ENCODE measurements around the gene ATF3.

ATF3 gene

DNA sequence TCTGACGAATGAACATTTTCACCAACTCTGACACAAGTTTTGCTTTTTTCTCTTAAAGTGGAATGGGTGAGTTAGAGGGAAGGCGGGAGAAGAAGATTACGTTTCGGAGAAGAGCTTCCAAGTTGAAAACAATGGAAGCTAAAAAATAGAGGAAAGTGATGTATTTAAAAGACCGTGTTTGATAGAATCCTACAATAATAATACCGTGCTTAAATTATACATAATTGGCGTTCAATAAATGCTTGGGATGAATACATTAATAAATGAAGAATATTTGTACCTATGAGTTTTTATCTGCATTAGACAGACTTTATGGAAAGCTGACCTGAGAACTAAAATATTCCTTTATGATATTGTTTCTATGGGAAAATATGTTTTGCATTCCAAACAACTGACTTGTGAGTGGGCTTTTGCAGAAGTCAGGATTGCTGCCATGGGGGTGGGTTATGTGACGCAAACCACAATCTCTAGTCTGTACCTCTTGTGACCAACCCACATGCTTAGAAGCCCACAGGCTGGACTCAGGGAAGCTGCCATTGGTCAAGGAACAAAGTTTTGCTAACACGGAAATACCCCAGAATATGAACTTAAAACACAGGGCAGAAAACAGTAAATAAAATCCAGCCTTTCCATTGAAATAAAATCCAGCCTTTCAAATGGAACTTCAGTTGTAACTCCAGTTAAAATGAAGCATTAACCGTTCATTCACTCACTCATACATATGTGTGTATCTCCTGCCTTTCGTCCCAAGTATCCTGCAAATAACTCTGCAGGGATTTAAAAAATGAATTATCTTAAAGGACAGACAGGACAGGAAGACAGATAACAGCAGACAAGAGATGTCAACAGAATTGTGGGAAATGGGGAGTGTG lies 21.3 kb upstream of the ATF3 start:
- no peak for DNase-seq

DNA sequence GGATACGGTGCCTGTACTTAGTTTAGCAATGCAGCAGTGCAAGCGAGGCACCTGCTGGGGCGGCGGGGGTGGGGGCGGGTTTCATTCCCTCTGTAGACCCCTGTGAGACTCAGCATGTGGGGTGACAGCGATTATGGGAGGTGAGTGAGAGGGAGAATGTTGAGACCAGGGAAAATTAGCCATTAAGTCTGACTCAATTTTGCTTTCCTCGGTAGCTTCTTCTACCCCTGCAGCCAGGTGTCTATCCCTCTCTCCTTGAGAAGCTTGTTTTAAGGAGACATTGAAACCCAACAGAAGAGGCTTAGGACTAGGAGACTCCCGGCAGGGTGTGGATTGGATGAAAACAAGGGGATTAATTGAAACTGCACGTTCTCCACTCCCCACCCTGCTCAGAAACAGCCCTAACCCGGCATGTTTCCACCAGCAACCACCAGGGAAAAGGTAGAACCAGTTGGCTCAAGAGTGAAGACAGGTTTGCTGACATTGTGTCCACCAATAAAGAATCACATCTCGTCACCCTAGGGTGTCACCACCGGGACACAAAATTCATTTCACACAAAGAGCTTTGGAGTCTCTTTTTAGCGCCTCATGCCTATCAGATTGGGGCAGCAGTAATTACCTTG lies 20.6 kb upstream of the ATF3 start:
- no peak for DNase-seq

DNA sequence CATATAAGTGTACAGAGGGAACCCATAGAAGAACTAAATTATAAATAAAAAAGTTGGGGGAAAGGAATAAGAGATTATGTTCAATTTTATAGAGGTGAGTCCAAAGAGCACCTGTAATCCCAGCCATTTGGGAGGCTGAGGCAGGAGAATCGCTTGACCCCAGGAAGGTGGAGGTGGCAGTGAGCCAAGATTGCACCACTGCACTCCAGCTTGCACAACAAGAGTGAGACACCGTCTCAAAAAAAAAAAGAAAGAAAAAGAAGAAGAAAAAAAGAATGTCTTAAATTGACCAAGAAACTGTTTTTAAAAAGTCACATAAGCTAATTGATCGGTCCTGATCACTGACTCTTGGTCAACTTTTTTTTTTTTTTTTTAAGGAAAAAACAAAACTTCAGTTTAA lies 19.1 kb upstream of the ATF3 start:
- DNase-seq, result no peak

DNA sequence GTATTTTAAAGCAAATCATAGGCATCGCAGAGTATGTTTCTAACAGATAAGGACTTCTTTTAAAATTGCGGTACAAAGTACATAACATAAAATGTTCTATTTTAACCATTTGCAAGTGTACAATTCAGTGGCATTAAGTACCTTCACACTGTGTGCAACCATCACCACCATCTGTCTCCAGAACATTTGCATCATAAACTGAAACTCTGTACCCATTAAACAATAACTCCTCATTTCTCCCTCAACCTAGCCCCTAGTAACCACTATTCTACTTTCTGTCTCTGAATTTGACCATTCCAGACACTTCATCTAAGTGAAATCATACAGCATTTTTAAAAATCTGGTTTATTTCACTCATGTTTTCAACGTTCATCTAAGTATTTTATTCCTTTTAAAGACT lies 16.6 kb upstream of the ATF3 start:
- no peak for DNase-seq

DNA sequence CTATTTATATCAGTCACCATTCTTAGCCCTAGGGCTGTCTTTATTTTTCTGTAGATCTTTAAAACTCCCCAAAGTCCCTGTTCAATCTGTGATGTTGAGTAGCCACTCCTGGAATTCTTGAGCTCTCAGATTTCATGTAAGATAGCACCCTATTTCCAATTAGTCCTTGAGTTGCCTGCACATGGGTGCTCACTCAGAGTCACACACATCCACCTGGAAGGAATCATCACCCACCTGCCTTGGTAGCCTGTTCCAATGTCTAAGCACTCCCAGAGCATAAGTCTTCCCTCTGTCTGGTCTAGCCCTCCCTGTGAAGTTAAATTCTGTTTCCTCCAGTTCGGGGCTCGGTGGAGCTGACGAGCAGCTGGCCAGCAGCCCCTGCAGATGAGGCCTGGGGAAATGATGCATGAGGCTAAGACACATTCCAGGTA lies 14.7 kb upstream of the ATF3 start:
- no peak for DNase-seq

DNA sequence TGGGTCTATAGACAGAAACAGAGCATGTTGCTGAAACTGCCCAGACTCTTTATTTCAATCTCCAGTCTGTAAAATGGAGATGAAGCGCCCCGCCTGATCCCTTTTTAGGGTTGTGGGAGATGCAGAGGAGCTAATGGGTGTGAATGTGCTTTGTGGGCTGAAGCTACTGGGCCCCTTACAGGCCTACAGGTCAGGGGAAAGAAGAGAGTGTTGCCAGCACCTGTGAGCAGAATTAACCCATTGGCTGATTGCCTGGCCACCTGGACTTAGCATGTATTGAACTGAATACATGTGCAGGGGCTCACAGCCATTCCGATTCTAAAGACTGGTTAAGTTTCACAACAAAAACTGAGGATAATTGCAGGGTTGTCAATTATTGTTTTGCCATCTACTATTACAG lies 13.9 kb upstream of the ATF3 start:
- no peak for DNase-seq

DNA sequence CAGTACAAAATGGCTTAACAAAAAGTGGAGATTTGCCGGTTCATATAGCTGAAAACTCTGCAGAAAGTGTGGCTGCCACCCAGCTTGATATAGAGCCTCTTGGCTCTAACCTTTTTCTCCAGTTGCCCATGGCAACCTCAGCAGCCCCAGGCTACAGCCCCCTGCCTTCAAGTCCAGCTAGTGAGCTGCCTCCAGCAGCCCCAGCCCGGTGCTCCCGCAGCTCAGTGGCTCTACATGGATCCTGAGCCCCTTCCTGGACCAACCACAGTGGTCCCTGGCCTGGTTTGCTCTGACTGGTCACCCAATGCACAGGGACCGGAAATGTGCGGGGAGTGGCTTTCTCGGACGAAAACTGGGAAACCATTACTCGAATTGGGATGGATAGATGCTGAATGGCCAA lies 13.3 kb upstream of the ATF3 start:
- no peak for DNase-seq

DNA sequence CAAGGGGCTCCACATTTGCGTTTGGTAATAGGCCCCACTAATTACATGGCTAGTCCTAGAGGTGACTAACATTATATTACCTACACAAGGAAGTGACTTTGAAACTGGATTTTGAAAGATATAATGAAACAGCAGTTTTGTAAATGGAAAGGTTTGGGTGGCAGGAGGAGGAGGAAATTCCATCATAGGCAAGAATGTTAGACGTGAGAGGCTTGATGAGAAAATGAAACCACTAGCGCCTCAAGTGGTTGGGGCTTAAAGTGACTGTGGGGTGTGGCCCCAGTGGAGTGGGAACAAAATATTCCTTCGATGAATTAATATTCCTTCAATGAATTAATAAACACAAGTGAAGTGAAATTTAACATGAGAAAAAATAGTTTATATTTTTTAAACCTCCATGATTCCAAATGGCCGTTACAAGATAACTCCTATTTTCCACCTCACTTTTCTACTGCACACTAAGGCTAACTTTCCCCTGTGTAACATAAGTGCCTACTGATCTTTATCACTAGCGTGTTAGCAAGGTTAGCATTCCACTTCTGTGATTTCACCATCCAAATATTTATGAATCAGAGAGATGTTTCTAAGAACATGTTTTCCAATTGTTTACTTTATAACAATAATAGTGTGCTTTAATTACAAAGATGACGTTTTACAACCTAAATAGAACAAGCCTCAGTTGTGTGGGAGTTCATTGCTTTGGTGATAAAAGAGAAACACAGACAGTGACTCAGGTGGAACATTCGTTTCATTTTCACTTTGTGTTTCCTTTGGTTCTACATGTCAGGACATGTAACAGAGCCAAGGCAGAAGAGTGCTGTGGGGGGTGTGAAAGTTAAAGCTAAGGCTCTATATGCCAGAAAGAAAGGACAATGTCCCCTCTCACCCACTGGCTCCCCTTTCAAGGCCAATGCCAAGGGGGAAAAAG lies 12.5 kb upstream of the ATF3 start:
- DNase-seq, result no peak

DNA sequence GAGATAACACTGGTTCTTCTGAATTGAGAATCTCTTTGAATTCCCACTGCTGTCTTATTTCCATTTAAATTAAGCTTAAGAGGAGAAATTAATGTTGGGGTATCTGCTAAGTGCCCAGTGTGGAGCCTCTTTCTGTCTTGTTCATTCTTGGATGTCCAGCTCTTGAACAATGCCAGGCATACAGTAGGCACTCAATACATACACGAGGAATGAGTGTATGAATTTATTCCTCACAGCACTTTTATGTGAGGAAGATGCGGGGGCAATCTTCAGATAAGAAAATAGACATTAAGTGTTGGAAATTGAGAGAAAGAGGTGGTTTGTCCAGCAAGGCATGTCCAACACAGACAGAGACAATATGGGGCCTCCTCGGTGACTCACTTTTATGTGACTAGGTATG lies 11.8 kb upstream of the ATF3 start:
- DNase-seq, result no peak

DNA sequence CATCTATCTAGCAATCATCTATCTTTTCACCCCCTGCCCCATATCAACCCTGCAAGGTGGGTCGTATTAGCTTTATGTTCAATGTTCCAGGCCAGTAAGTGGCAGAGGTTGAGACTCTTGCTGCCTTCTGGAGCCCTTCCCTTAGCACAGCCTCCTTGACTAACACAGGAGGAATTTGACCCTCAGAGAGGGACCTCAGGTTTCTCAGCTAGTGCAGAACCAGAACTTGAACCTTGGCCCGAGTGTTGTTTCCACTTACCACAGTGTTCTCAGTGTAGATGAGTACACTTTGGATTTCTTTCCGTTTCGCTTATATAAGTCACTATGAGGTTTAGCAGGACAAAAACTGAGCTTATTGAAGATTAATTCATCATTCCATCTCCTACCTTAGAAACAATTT lies 11.1 kb upstream of the ATF3 start:
- no peak for DNase-seq

DNA sequence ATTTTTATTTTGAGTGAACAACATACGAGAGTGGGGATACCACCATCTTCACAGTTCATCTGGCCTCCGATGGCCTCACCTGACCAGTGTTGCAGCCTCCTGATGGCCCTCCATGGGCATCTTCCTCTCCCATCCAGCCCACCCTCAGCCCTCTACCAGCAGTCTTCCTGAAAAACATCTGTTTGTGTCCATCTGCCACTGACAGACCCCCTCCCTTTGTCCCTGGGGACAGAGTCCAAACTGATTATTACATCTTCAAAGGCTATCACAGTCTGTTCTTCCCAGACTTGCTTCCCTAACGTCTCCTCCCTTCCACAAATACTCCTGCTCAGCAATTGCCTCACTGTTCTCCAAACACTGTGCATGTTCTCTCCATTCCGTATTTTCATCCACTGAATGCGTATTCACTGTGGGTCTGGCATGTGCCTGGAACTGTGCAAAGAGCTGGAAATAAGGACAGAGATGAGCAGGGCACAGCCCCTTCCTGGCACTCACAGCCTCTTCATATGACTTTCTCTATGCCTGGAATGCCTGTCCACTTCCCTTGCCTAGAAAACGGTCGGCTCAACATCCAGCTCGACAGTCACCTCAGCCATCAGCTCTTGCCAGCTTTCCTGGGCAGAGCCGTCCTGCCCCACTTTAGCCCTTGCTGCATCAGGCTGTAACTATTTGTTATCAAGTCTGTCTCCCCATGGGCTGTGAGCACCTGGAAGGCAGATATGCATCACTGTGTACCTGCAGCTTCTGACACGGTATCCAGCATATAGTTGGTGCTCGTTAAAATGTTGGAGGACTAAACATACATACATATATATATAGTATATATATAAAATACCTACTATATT lies 8.3 kb upstream of the ATF3 start:
- DNase-seq, result no peak

DNA sequence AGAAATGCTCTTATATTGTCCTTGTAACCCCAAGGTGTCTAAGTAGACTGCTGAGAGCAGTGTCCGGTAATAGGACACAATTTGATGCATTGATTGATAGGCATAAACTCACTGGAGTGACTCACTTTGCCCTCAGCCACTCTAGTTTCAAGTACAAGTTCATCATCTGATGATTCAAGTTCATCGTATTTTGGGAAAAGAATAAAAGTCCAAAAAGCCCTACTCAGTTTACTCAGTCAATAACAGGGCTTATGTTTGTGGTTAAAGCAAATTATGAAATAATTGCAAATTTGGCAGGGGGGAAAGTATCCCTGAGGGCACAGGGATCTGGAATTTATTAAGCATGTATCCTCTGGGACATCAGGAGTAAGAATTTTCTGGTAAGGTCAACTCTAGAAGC lies 7.6 kb upstream of the ATF3 start:
- no peak for DNase-seq

DNA sequence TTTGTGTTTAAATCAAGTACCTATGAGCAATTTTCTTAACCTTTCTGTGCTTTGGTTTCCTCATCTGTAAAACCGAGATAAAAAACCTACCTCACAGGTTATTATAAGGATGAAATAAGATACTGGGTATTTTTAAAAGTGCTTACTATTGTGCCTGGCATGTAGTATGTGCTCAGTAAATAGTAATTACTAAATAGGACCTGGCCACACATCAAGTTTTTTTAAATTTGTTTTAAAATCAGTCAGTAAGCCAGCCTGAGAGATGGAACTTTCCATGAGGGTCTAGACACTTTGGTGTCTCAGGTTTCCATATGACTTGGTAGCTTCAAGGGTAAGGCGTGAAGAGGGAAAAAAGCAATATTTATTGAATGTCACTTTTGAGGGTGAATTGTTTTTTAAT lies 7.0 kb upstream of the ATF3 start:
- no peak for DNase-seq

DNA sequence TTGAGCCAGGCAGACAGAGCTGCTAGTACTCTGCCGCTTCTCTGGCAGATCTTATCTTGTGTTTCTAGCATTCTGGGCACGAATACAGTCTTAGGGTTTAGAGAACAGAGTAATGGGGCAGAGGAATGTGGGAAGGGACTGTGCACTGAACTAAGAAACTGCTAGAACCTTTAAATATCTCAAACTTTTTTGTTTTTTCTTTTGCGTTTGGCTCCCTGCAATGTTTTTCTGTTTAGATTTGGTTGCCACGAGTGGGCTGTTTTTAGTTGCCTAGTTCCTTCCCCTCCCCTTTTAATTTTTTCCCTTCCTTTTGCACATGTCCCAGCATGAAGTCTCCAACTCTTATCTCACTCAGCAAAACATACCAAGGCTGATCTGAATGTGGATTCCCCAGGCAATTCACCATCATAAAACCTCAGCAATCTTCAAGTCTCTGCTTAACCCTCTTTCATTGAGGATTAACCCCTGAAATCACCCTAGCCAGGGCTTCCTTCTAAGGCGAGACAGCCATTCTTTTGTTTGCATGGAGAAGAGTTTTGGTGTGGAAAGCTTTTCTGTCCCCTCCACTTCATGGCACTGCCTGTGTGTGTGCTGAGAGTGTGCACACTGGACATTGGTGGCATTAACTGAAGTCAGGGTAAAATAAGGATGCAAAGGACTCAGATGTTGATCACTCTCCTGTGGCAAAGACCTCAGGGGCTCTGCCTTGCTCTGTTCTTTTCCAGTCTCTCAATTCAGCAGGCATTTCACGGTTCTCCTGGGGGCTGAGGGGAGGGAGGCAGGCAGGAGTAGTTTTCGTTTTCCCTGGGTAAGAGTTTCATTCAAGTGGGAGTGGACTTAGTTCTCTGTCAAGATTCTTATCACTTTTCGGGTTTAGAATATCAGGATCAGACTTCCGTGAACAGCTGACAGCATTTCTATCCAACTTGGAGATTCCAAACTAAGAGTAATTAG lies 2.8 kb upstream of the ATF3 start:
- no peak for DNase-seq

DNA sequence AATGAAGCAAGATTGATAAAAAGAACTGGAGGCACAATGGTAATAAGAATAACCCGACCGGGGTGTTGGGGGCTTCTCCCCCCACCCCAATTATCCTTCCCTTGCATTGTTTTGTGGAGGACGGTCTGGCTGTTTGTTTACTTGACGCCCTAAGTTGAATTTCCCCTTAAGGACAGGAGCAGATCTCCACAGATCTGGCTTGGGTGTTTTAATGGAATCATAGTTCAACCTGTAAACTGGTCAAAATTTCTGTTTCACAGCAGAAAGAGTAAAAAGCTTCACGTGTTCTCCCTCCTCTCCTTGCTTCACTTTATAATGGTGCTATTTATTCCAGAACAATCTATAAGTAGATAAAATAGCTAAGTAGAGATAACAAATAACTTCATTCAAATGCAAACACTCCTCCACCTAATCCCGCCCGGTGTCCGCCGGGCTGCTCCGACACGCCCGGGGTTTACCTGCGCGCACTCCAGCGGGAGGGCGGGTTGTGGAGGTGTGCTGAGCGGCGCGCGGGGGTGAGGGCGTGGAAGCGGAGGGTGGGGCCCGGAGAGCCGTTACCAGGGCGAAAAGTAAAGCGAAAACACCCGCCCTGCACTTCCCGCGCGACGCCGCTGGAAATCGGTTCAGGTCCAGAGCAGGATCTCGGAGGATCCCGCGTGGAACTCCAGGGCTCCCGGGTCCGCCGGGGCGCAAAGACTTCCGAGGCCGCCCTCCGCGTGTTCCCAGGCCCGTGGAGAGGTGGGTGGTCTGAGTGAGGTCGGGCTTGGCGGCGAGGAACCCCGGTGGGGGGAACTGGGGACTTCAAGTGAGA lies 2.0 kb upstream of the ATF3 start:
- DNase-seq, result no peak

DNA sequence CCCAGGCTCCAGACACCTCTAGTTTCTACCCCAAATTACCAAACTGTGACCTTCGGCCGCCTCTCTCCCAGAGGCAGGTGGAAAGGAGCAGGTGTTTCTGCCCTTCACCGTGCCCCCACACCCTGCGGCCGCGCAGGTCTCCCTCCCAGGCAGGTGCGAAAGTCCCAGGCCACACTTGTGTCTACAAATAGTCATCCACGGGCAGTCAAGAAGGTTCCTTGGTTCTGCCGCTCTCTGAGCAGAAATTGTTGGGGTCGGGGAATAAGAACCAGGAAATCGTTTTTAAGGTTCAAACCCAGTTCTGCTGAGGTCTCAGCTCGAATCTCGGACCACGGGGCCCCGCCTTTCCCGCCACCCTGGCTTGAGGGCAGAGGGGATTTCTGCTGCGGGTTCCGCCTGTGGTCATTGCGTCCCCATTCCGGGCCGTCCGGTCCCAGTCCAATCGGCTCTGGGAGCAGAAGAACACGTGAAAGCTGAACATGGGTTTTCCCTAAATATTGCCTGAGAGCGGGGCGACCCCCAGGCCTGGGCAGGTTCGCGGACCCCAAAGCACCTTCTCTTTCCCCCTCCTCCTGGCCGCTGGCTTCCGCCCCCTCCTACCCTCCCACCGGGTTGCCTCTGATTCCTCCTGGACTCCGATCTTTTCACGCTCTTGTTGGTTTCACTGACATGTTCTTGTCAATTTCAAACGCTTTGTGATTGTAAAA lies 1.2 kb upstream of the ATF3 start:
- DNase-seq, result no peak

DNA sequence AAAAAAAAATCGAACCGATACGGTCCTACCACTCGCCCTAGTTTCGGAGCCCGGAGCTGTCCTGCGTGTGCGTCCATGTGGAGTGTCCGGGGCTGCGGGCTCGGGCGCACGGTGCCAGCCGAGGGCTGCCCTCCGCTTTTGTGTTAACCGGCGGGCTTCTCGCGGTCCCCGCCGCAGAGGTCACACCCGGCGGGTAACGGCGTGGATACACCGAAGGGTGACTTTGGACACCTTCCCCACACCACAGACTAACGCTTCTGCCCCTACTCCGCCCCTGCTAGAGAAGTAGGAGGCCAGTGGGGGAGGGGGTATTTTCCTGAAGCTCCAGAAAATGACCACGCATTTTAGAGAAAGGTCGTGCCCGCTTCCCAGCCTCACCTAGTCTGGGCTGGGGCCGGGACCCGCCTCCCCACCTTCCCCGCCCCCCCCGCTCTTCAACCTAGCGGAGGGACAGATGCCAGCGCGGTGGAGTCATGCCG lies 609 bp upstream of the ATF3 start:
- DNase-seq, result no peak

DNA sequence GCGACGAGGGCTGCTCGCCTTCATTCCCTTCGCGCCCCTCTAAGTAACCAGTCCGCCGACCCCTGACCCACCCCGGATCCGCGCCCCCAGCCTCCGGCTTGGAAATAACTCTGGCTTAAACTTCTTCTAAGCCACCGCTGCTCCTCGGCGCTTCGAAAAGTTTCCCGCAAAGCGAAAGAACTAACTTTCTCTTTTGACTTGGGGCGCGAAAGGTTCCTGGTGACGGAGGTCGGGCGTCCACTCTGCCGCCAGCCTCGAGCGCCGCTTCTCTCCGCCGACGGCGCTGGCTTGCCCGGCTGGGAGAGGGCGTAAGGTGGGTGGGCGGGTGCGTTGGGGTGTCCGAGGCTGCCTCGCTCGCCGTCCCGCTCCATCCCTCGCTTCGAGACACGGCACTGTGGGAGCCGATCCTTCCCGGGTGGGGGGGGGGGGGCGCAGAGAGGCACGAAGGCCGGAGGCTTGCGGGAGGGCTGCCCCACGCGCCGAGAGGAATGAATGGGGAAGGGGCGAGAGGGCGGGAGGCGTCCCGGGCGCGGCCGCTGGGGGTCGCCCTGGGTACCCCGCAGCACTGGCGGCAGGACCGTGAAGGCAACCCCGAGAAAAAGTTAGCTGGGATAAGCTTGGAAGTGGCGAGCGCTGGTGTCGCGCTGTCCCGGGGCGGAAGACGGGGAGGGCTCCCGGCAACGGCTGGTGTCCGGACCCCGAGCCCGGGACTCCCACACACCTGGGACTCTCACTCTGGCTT lies 569 bp downstream of the ATF3 start:
- no peak for DNase-seq
